Activated CD8-positive, alpha-beta memory T cell treated with anti-CD3 and anti-CD28 coated beads for 1 hour (primary cell): ENCODE measurements around the gene NIPAL3.
A peak's percentile ranks its signal among the peaks of the same experiment; 100 is the strongest.
"Not testable (repeated sequence)": the region's sequence is repeated elsewhere in the genome, so short reads cannot be mapped to it uniquely, and the experiment has no call there.

Source experiments
- DNase-seq, 2 donors: peaks; one replicate each; pipeline ENCODE4 v3.0.0-alpha.2; 2020; ENCODE audit warnings: low read depth in 1 of 2; ENCODE audit errors: extremely low read depth in 1 of 2

NIPAL3 gene

DNA sequence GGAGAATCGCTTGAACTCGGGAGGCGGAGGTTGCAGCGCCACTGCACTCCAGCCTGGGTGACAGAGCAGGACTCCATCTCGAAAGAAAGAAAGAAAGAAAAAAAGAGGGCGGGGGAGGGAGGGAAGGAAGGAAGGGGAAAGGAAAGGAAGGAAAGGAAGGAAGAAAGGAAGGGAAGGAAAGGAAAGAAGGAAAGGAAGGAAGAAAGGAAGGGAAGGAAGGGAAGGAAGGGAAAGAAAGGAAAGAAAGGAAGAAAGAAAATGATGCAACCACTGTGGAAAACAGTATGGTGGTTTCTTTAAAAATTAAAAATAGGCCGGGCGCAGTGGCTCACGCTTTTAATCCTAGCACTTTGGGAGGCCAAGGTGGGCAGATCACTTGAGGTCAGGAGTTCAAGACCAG, 71.9 kb downstream of the NIPAL3 start:
- no peak for DNase-seq

DNA sequence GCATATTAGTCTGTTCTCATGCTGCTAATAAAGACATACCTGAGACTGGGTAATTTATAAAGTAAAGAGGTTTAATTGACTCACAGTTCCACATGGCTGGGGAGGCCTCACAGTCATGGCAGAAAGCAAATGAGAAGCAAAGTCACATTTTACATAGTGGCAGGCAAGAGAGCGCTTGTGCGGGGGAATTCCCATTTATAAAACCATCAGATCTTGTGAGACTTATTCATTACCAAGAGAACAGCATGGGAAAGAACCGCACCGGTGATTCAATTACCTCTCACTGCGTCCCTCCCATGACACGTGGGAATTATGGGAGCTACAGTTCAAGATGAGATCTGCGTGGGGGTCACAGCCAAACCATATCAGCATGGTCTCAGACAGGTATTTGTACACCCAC, 72.6 kb downstream of the NIPAL3 start:
- not testable (repeated sequence) for DNase-seq

DNA sequence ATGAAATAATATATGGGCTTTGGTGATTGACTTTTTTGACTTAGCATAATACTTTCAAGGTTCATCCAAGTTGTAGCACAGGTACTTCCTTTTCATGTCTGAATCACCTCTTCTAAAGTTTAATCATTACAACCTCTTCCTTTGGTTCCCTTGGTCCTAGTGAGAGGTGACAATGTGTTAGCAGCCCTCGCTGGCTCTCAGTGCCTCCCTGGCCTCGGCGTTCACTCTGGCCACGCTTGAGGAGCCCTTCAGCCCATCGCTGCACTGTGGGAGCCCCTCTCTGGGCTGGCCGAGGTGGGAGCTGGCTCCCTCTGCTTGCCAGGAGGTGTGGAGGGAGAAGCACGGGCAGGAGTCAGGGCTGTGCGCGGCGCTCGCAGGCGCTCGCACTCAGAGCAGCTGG, 74.1 kb downstream of the NIPAL3 start:
- no peak for DNase-seq

DNA sequence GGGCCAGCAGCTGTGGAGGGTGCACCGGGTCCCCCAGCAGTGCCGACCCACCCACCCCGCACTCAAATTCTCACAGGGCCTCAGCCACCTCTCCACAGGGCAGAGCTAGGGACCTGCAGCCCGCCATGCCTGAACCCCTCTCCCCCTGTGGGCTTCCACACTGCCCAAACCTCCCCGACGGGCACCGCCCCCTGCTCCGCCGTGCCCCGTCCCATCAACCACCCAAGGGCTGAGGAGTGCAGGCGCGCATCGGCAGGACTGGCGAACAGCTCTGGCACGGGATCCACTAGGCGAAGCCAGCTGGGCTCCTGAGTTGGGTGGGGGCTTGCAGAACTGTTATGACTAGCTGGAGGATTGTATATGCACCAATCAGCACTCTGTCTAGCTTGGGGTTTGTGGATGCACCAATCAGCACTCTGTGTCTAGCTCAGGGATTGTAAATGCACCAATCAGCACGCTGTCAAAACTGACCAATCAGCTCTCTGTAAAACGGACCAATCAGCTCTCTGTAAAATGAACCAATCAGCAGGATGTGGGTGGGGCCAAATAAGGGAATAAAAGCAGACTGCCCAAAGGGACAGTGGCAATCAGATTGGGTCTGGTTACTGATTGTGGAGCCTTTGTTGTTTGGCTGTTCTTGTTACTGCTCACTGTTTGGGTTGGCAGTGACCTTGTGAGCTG, 74.6 kb downstream of the NIPAL3 start:
- no peak for DNase-seq

DNA sequence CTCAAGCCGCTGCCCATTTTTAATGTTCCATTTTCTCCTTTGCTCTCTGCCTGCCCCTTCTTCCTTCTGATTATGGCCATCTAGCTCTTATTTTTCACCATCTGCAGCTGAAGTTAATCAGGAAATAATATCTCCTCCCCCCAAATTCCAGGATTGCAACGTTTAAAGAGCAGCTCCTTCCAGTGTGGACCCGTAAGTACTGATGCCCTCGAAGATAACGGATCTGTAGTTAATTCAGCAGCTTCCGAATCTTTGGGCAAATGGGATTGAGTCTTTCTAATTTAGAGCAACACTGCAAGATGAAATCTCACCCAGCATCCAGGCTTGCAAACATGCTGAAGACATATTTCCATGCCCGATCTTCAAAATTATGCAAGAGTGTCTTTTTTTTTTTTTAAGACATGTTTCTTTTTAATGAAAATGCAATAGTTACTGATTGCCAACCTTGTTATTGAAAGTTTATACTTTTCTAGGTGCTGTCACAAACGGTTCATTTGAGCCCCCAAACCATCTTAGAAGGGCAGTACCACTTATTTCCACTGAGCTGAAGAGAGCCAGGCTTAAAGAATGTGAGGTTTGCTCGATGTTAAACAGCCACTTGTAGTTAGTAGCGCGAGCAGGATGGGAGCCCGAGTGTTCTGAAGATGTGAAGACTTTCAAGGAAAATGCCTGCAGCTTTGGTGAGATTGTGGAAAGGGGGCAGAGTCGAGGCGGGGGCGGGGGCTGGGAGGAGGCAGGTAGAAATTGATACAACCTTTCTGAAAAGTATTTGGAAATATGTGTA, 76.2 kb downstream of the NIPAL3 start:
- no peak for DNase-seq

DNA sequence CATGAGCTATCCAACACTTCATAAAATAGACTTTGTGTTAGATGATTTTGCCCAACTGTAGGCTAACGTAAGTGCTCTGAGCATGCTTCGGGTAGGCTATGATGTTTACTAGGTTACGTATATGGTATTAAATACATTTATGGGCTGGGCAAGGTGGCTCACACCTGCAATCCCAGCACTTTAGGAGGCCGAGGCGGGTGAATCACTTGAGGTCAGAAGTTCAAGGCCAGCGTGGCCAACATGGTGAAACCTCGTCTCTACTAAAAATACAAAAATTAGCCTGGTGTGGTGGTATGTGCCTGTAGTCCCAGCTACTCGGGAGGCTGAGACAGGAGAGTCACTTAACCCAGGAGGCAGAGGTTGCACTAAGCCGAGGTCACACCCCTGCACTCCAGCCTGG, 77.3 kb downstream of the NIPAL3 start:
- not testable (repeated sequence) for DNase-seq

DNA sequence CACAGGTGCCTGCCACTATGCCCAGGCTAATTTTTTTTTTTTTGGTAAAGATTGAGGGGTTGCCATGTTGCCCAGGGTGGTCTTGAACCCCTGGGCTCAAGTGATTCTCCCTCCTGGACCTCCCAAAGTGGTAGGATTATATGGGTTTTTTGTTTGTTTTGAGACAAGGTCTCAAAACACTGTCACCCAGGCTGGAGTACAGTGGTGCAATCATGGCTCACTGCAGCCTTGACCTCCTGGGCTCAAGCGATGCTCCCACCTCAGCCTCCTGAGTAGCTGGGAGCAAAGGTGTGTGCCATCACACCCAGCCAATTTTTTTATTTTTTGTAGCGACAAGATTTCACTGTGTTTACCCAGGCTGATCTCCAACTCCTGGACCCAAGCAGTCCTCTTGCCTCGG, 78.2 kb downstream of the NIPAL3 start:
- DNase-seq = no peak

DNA sequence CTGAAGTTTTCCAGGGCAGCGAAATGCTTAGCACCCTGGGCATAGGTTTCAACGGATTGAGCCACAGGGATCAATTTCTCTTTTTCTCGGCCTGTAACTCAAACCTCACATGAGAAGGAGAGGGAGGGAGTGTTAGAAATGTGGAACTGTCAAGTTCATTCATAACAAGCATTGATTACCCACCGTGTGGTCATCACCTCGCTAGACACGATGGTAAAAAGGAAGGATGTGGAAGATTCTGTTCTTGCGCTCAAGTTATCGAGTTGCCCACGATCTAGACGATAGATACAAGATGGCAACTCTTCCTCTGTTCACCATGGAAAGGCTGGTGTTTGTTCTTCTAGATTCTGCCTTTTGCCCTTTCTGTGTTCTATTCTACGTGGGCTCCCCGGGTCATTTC, 83.0 kb downstream of the NIPAL3 start:
- DNase-seq = no peak

DNA sequence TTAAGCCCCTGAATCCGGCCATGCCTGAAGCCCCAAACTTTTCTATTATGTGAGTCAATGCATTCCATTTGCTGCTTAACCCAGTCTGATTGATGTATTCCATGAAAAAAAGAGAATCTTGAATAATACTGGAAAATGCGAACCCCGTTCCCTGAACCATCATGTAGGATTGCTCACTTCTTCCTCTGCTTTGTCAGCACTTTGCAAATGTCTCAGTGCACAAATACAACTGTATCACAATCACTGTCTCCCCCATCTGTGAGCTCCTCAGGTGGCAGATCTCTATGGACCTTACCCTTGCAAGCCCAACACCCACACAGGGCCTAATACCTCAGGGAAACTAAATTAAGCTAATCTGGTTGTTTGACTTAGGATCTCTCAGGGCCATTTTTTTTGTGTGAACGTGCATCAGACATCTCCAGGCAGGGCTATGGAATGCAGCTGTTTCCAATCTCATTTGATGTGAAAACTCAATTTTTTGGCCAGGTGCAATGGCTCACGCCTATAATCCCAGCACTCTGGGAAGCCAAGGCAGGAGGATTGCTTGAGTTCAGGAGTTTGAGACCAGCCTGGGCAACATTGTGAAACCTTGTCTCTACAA, 84.9 kb downstream of the NIPAL3 start:
- no peak for DNase-seq

DNA sequence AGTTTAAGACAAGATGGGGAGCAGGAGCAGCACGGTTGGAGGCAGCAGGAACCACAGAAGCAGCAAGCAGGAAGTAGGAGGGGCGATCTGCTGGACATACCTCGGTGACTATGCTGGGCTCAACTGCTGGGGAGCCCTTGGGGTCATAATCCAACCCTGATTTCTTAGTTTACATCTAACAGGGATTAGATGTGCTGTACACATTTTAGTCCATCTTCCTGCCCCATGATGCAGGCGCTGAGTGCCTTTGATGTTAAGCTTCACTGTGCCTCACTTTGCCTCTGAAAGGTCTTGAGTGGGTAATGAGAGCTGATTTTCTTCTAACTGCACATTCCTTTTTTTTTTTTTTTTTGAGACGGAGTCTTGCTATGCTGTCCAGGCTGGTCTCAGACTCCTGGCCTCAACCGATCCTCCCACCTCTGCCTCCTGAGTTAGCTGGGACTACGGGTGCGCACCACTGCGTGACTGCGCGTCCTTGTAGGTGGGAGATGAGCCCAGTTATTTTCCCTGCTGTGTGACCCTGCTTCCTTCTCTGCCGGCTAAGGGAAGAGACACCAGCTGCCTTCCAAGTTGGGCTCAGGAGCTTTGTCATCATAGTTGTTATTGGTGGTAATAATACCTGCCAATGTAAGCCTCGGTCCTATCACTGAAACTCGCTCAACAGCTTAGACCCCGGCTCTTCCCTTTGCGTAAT, 85.9 kb downstream of the NIPAL3 start:
- DNase-seq = no peak

DNA sequence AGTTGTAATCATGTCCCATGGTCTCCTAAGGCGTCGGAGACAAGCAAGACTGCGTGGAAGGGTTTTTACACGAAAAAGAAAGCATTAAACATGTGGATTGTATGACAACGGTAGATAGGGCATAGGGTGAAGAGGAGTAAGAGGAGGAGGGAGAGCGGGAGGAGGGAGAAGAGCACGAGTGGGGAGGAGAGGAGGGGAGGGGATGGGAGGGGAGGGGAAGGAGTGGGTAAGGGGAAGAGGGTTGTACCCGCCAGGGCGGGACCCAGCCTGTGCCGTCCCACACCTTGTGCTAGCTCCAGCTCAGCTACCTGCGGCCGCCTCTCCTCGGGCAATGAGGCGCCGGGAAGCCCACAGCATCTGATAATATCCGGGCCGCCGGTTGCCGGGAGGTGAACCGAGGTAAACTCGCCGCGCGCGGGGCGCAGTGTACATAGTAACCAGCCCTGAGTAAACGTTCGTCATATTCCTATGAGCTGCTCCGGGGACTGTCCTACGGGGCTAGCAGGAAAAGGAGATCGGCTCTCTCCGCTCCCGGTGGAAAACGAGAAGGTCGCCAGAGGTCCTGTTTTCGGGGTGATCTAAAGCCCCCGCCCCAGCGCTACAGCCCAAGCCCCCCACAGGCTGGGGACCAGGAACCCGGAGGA, 86.6 kb downstream of the NIPAL3 start:
- DNase-seq = peak; percentile 64

DNA sequence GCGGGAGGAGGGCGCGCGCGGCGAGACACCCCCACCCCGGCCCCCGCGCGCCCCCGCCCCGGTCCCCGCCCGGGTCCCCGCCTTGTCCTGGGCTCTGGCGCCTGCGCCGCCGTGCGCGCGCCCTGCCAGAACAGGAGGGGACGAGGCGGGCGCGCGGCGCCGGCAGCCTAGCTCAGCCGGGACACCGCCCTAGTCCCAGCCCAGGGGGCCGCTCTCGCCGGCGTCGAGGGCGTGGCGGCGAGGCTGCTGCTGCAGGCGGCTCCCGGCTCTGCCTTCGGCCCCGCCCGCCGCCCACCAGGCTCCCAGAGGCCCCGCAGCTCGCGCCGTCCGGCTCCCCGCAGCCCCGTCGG, 87.1 kb downstream of the NIPAL3 start, which contains the start of gene RCAN3:
TSS of gene RCAN3 (plus strand) at position 128 of the 350 bp plus-strand sequence. CDS start 11,537 bp downstream, outside the sequence.
- peak; percentile 69 to 80 for DNase-seq

DNA sequence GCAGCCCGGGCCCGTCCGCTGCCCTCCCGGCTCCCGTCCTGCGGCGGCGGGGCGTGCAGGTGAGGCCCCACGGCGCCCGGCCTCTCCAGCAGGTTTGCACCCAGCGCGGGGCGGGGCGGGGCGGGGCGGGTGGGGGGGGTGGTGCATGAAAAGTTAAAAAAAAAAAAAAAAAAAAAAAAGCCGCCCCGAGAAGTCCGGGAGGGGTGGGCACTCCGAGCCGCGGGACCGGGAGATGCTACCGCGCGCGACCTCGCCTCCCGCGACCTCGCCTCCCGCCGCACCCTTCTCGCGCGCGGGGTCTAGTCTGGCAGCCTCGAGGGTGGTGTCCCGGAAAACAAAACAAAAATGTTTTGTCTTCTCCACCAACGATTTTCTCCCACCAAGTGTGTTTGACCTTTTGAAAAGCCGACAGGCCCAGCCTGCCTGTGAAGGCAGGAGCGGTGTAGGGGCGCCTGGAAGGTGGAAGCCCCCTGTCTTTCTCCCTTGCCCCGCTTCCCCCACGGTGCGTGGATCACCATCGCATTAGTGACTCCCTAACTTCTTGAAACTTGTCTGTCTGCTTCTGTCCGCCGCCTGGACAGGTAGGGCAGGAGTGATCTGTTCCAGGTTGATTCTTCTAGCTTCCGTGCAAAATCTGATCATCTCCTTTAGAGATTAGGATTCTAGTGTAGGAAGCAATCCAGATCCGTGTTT, 87.6 kb downstream of the NIPAL3 start:
- no peak for DNase-seq

DNA sequence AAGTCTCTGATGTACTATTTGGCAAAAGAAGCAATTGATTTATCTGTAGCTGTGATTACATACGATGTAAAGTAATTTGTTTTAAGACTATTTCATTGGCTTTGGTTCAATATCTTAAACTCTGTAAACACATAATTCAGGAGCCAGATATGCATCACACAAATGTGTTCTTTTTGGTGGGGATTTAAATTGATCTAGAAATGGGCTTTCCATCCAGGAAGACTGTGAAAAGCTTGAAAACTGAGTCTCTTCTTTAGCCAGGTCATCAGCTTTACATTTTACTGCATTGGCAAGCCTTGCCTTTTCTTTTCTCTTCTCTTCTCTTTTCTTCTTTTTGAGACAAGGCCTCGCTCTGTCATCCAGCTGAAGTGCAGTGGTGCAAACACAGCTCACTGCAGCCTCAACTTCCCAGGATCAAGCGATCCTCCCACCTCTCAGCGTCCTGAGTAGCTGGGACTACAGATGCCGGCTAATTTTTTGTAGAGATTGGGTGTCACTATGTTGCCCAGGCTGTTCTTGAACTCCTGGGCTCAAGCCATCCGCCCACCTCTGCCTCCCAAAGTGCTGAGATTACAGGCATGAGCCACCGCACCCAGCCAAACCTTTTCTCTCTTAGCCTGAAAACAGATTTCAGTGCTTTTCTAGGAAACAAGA, 88.4 kb downstream of the NIPAL3 start:
- no peak for DNase-seq

DNA sequence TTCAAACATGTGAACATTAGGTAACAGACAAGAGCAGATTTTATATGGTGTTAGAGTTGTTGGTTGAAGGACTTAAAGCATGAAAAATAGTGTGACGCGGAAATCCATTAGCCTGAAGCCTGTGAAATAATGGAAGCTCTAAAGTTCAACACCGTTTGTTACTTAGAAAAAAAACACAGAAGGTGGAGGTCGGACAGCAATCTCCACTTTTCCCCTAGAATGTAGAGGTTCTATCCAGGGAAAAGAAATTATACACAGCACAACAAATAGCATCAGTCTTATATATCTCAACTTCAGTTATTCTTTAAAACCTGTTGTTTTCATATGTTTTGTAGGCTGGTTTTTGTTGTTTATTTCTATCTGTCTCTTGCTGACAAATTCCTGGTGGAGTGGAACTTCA, 89.0 kb downstream of the NIPAL3 start:
- DNase-seq = no peak

DNA sequence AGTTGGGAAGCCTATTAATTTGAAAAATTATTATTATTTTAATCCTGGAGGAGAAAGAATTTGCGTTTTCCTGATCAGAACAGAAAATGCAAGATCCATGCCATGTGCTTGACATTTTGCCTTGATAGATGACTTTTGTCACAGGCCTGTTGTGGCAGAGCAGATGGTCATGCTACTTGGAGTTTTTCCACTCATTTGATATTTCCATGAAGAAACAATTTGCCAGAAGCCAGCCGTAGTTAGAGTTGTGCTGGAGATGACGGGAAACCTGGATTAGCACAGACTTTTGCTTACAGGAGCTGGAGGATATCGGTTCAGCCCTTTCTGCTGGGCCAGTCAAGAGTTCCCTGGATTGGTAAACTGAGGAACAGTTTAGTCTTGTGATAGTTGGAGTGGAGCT, 90.2 kb downstream of the NIPAL3 start:
- no peak for DNase-seq

DNA sequence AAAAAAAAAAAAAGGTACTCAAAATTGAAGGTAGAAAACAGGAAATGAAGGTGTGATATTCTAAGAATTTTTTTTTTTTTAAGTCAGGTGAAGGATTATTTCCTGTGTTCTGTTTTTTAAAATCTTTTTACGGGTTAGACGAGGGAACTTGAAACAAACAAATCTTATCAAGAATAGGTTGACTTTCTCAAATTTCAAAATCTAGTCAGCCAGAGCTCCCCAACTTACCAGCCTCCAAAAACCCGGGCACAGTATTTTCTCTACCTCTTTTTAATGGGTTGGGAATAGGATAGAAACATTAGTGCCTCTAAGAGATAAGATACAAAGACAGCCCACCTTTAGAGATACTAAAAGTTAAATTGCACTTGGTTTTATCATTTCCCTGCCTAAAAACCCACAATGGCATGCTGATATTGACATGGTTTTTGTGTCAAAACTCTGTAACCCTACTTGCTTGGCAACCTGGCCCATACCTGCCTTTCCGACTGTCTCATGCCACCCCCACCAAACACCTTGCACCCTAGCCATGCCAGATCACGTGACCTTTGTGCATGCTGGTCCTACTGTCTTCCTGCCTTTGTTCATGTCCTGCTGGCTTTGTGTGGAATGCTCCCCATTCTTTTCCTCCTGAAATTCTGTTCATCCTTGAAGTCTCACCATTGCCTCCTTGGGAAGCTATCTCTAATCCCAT, 91.2 kb downstream of the NIPAL3 start:
- no peak for DNase-seq

DNA sequence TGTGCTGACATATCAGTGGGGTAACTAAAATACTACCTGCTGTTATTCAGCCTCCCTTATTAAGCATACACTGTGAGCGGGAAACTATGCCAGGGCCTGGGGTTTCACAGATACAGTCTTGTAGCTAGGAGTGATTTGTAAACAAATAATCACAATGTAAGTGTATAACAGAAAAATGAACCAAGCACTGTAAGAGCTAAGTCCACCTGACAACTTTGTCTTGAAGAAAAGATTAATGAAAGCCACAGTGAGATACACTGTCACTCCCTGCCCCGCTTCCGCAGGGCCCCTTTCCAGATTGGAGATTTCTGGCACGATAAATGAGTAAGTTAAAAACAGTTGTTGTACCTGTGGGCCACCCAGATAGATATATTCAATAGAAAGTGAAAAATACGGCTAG, 91.8 kb downstream of the NIPAL3 start:
- no peak for DNase-seq

DNA sequence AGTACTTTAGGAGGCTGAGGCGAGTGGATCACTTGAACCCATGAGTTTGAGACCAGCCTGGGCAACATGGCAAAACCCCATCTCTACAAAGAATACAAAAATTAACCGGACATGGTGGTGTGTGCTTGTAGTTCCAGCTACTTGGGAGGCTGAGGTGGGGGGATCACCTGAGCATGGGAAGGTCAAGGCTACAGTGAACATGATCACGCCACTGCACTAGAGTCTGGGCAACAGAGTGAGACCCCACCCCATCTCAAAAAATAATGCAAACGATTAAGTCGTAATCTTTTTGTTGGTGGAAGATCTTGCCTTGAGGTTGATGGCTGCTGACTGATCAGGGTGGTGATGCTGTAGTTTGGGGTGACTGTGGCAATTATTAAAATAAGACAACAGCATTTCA, 93.3 kb downstream of the NIPAL3 start:
- no peak for DNase-seq
